Liver (tissue), 9 donors: Measurements from ENCODE around the gene ZNF681. TPM values are rescaled to one million over a fixed set of nuclear protein-coding genes. Genes with fewer than 3 reads are reported as not detected.

ENCODE experiments used
- DNase-seq: peaks from one replicate; pipeline ENCODE4 v3.0.0-alpha.2; 2017; ENCODE audit warnings: low spot score
- H3K27ac ChIP-seq, 2 donors: one replicate each; pipeline ENCODE4 v1.7.0; 2013; ENCODE audit warnings: inconsistent platforms in 2 of 2, low read length in 2 of 2, control low read depth in 1 of 2, low read depth in 1 of 2, mild to moderate bottlenecking in 1 of 2
- H3K27me3 ChIP-seq, 4 donors: one replicate each; pipeline versions ENCODE4 v1.6.1 to v1.7.0; 2013; ENCODE audit warnings: low read length in 3 of 4, inconsistent platforms in 1 of 4, mild to moderate bottlenecking in 1 of 4, moderate library complexity in 1 of 4; ENCODE audit not compliant: control insufficient read depth in 4 of 4, insufficient read depth in 4 of 4
- H3K36me3 ChIP-seq, 4 donors: one replicate each; pipeline versions ENCODE4 v1.6.1 to v1.7.0; 2013; ENCODE audit warnings: low read length in 3 of 4, mild to moderate bottlenecking in 3 of 4, low read depth in 1 of 4, moderate library complexity in 1 of 4; ENCODE audit not compliant: control insufficient read depth in 4 of 4, insufficient read depth in 3 of 4
- H3K4me1 ChIP-seq, 4 donors: one replicate each; pipeline versions ENCODE4 v1.6.1 to v1.7.0; 2013; ENCODE audit warnings: low read length in 3 of 4, mild to moderate bottlenecking in 3 of 4, moderate library complexity in 1 of 4; ENCODE audit not compliant: control insufficient read depth in 4 of 4, insufficient read depth in 4 of 4
- H3K4me3 ChIP-seq, 3 donors: one replicate each; pipeline versions ENCODE4 v1.6.1 to v1.7.0; 2013; ENCODE audit warnings: low read length in 3 of 3, control low read depth in 1 of 3, low read depth in 1 of 3, mild to moderate bottlenecking in 1 of 3
- H3K9ac ChIP-seq, 2 donors: one replicate each; pipeline ENCODE4 v1.7.0; 2013; ENCODE audit warnings: low read length in 2 of 2, mild to moderate bottlenecking in 2 of 2, moderate library complexity in 2 of 2, control low read depth in 1 of 2, low read depth in 1 of 2
- H3K9me3 ChIP-seq, 4 donors: one replicate each; pipeline versions ENCODE4 v1.6.1 to v1.7.0; 2013; ENCODE audit warnings: low read length in 3 of 4; ENCODE audit not compliant: control insufficient read depth in 4 of 4
- EGR1 ChIP-seq, 2 donors: IDR thresholded peaks; 2 replicates each; pipeline ENCODE4 v1.6.1; 2016 to 2018; ENCODE audit warnings: antibody characterized with exemption in 2 of 2, low read depth in 2 of 2
- FOXA2 ChIP-seq: IDR thresholded peaks from 2 replicates; pipeline ENCODE4 v1.6.1; 2016; ENCODE audit warnings: antibody characterized with exemption
- GABPA ChIP-seq, 2 donors: IDR thresholded peaks in 1 of 2; conservative IDR thresholded peaks in 1 of 2; 2 replicates each; pipeline ENCODE4 v1.6.1; 2016; ENCODE audit warnings: antibody characterized with exemption in 2 of 2, mild to moderate bottlenecking in 1 of 2, moderate library complexity in 1 of 2
- HNF4A ChIP-seq, 2 donors: conservative IDR thresholded peaks; 2 replicates each; pipeline ENCODE4 v1.6.1; 2016; ENCODE audit warnings: antibody characterized with exemption in 2 of 2, mild to moderate bottlenecking in 2 of 2
- HNF4G ChIP-seq: IDR thresholded peaks from 2 replicates; pipeline ENCODE4 v1.6.1; 2016; ENCODE audit warnings: antibody characterized with exemption
- JUND ChIP-seq, 2 donors: IDR thresholded peaks; 2 replicates each; pipeline ENCODE4 v1.6.1; 2016; ENCODE audit warnings: antibody characterized with exemption in 2 of 2
- NR2F2 ChIP-seq: IDR thresholded peaks from 2 replicates; pipeline ENCODE4 v1.6.1; 2016; ENCODE audit warnings: antibody characterized with exemption
- SP1 ChIP-seq: IDR thresholded peaks from 2 replicates; pipeline ENCODE4 v1.6.1; 2018; ENCODE audit warnings: antibody characterized with exemption, mild to moderate bottlenecking
- TAF1 ChIP-seq: conservative IDR thresholded peaks from 2 replicates; pipeline ENCODE4 v1.6.1; 2016; ENCODE audit warnings: antibody characterized with exemption, mild to moderate bottlenecking
- YY1 ChIP-seq: IDR thresholded peaks from 2 replicates; pipeline ENCODE4 v1.6.1; 2016; ENCODE audit warnings: antibody characterized with exemption, mild to moderate bottlenecking
- polyA plus RNA-seq, 2 donors: library from polyadenylated mRNA; stranded (reverse) in 1 of 2; unstranded in 1 of 2; fragments of 200-250 nt in 1 of 2; fragments of >200 nt in 1 of 2; fragmentation: Nextera tagmentation in 1 of 2; extraction: Ambion mirVana in 1 of 2; gene quantifications; one replicate each; pipeline versions ENCODE4 v1.2.1 to v1.2.3, GENCODE V29; 2013 to 2015
- total RNA-seq, 2 donors: library from RNA; depleted of rRNA; stranded (reverse); fragments of >200 nt; gene quantifications; one replicate each; pipeline ENCODE4 v1.2.3, GENCODE V29; 2014
- TF ChIP-seq, protein P1 (sequence below): fragments of 150-350 bp; IDR thresholded peaks from 2 replicates; pipeline ENCODE4 v1.5.1; 2017; ENCODE audit warnings: improper control_type of control experiment, low read depth, low read length; ENCODE audit not compliant: missing input control
- TF ChIP-seq, protein P2 (sequence below): IDR thresholded peaks from 2 replicates; pipeline ENCODE4 v1.6.1; 2016; ENCODE audit warnings: antibody characterized with exemption
- TF ChIP-seq, protein P3 (sequence below): IDR thresholded peaks from 2 replicates; pipeline ENCODE4 v1.6.1; 2016; ENCODE audit warnings: antibody characterized with exemption, mild to moderate bottlenecking
- TF ChIP-seq, protein P4 (sequence below): IDR thresholded peaks from 2 replicates; pipeline ENCODE4 v1.6.1; 2016; ENCODE audit warnings: antibody characterized with exemption
- TF ChIP-seq, protein P5 (sequence below): IDR thresholded peaks from 2 replicates; pipeline ENCODE4 v1.6.1; 2016; ENCODE audit warnings: antibody characterized with exemption
- donor health status: healthy.
- donor health status: healthy.
- donor health status: healthy.
- donor health status: healthy.
- donor health status: healthy.

Gene ZNF681
- total and polyA plus RNA-seq, 4 donors: 0.06 to 2.8 (median 0.27) TPM

DNA sequence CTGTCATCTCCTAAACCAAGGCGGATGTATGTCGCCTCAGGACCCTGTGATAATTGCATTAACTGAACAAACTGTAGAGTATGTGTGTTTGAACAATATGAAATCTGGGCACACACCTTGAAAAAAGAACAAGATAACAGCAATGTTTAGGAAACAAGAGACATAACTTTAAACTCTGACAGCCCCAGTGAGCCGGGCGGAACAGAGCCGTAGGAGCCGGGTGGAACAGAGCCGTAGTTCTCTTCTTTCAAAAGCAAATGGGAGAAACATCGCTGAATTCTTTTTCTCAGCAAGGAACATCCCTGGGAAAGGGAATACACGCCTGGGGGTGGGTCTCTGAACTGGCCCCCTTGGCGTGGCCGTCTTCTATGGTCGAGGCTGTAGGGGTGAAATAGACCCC lies 39.9 kb downstream of the ZNF681 start (continued):
- TF ChIP-seq, protein P1, sequence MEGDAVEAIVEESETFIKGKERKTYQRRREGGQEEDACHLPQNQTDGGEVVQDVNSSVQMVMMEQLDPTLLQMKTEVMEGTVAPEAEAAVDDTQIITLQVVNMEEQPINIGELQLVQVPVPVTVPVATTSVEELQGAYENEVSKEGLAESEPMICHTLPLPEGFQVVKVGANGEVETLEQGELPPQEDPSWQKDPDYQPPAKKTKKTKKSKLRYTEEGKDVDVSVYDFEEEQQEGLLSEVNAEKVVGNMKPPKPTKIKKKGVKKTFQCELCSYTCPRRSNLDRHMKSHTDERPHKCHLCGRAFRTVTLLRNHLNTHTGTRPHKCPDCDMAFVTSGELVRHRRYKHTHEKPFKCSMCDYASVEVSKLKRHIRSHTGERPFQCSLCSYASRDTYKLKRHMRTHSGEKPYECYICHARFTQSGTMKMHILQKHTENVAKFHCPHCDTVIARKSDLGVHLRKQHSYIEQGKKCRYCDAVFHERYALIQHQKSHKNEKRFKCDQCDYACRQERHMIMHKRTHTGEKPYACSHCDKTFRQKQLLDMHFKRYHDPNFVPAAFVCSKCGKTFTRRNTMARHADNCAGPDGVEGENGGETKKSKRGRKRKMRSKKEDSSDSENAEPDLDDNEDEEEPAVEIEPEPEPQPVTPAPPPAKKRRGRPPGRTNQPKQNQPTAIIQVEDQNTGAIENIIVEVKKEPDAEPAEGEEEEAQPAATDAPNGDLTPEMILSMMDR: no peak
- TF ChIP-seq HNF4A (conservative IDR thresholded peaks at IDR 0.05) (no peak), JUND (IDR thresholded peaks at IDR 0.05) (no peak), TAF1 (no peak), FOXA2 (no peak), NR2F2 (no peak), YY1 (no peak), GABPA (IDR thresholded peaks at IDR 0.05 in 1 of 2, conservative IDR thresholded peaks at IDR 0.05 in 1 of 2) (no peak)
- TF ChIP-seq, protein P2, sequence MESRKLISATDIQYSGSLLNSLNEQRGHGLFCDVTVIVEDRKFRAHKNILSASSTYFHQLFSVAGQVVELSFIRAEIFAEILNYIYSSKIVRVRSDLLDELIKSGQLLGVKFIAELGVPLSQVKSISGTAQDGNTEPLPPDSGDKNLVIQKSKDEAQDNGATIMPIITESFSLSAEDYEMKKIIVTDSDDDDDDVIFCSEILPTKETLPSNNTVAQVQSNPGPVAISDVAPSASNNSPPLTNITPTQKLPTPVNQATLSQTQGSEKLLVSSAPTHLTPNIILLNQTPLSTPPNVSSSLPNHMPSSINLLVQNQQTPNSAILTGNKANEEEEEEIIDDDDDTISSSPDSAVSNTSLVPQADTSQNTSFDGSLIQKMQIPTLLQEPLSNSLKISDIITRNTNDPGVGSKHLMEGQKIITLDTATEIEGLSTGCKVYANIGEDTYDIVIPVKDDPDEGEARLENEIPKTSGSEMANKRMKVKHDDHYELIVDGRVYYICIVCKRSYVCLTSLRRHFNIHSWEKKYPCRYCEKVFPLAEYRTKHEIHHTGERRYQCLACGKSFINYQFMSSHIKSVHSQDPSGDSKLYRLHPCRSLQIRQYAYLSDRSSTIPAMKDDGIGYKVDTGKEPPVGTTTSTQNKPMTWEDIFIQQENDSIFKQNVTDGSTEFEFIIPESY: no peak

DNA sequence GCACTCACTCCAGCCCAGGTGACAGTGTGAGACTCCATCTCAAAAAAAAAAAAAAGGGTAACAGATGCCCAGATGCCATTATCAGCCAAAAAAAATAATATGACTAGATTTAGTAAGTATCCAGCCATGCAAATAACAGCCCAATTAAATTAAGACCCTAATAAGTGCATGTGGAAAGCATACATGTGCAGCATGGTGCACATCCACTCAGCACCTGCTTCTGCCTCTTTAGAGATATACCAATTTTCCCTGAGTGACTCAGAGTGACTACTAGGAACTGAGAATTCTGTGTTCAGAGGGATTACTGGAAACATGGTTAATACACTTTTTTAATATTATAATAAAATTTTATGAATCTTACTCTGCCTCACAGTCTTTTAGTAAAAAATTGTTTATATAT lies 41.9 kb downstream of the ZNF681 start:
- no peaks in the 10 kb centered on the region for H3K36me3 ChIP-seq
- H3K4me3 ChIP-seq: no peak overlapping the region
- DNase-seq: no peak
- H3K27me3 ChIP-seq: no peaks in the 10 kb centered on the region
- H3K9me3 ChIP-seq: no peaks in the 10 kb centered on the region
- no peak overlapping the region for H3K9ac ChIP-seq
- no peak overlapping the region for H3K27ac ChIP-seq
- no peaks in the 10 kb centered on the region for H3K4me1 ChIP-seq
- TF ChIP-seq FOXA2 (no peak), HNF4G (no peak), HNF4A (conservative IDR thresholded peaks at IDR 0.05) (no peak), SP1 (no peak), EGR1 (IDR thresholded peaks at IDR 0.05; ENCODE audit: low read depth in 2 of 2) (no peak), NR2F2 (no peak), JUND (IDR thresholded peaks at IDR 0.05) (no peak)
- TF ChIP-seq, protein P3, sequence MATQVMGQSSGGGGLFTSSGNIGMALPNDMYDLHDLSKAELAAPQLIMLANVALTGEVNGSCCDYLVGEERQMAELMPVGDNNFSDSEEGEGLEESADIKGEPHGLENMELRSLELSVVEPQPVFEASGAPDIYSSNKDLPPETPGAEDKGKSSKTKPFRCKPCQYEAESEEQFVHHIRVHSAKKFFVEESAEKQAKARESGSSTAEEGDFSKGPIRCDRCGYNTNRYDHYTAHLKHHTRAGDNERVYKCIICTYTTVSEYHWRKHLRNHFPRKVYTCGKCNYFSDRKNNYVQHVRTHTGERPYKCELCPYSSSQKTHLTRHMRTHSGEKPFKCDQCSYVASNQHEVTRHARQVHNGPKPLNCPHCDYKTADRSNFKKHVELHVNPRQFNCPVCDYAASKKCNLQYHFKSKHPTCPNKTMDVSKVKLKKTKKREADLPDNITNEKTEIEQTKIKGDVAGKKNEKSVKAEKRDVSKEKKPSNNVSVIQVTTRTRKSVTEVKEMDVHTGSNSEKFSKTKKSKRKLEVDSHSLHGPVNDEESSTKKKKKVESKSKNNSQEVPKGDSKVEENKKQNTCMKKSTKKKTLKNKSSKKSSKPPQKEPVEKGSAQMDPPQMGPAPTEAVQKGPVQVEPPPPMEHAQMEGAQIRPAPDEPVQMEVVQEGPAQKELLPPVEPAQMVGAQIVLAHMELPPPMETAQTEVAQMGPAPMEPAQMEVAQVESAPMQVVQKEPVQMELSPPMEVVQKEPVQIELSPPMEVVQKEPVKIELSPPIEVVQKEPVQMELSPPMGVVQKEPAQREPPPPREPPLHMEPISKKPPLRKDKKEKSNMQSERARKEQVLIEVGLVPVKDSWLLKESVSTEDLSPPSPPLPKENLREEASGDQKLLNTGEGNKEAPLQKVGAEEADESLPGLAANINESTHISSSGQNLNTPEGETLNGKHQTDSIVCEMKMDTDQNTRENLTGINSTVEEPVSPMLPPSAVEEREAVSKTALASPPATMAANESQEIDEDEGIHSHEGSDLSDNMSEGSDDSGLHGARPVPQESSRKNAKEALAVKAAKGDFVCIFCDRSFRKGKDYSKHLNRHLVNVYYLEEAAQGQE: no peak
- TF ChIP-seq, protein P4, sequence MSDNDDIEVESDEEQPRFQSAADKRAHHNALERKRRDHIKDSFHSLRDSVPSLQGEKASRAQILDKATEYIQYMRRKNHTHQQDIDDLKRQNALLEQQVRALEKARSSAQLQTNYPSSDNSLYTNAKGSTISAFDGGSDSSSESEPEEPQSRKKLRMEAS: no peak
- TF ChIP-seq, protein P5, sequence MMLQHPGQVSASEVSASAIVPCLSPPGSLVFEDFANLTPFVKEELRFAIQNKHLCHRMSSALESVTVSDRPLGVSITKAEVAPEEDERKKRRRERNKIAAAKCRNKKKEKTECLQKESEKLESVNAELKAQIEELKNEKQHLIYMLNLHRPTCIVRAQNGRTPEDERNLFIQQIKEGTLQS: no peak
